GM18507 (cell line): ENCODE data around the gene ADM2.

Experiments
- DNase-seq: peaks from one replicate; pipeline ENCODE4 v3.0.0; 2011; ENCODE audit warnings: low read depth; ENCODE audit not compliant: insufficient read length; ENCODE audit errors: extremely low spot score
- FAIRE-seq: peaks from 2 replicates; lab custom pipeline; 2011; peaks lifted over from hg19 to GRCh38; lab: Jason Lieb, UNC

The ADM2 gene

DNA sequence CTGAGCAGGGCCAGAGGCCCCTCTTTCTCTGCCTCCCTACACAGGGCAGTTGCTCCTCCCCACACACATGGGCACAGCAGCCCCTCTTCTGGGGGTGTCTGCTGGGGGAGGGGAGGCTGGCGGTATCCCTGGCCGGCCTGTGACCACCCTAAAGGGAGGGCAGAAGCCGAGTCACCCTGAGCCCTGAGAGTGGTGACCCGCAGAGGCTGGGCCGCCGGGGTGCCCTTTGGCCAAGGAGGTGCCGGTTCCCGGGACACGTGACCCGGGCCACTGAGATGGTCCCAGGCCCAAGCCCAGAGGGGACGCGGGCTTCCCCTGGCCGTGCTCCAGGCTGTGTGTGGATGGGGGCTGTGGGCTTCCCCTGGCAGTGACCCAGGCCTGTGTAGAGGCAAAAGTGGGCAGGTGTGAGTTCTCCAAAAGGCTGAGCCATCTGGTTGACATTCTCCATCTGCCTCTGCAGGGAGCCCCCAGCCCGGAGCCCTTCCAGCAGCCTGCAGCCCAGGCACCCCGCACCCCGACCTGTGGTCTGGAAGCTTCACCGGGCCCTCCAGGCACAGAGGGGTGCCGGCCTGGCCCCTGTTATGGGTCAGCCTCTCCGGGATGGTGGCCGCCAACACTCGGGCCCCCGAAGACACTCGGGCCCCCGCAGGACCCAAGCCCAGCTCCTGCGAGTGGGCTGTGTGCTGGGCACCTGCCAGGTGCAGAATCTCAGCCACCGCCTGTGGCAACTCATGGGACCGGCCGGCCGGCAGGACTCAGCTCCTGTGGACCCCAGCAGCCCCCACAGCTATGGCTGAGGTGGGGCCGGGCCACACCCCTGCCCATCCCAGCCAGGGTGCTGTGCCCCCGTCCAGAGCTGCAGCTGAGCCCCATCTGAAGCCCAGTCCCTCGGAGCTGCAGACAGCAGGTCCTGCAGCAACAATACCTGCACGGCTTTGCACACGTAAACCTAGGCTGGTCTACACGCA is 1.0 kb downstream of the ADM2 start:
- no peak for DNase-seq
- FAIRE-seq = no peak

DNA sequence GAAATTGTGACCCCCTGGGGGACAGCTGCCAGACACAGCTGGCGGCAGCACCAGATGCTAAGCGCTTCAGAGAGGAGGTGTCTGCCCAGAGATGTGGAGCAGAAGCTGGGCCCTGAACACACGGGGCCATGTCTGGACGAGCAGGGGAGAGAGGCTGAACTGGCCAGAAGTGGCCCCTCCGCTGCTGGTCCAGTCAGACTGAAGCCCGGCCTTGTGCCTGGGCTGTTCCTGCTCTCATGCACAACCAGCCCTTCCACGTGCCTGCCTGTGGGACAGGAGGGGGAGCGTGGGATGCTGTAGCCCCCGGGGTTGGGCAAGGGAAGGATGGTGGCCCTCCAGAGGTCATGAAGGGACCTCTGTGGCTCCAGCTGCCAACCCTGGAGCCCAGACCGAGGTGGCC is 1.8 kb downstream of the ADM2 start:
- FAIRE-seq = no peak

GRCh38 chr22:50483556-50483955 is 2.2 kb downstream of the ADM2 start:
- no peak for DNase-seq
- no peak for FAIRE-seq

More for the DNA sequence above, 1.8 kb downstream of the ADM2 start:
- no peak for DNase-seq

DNA sequence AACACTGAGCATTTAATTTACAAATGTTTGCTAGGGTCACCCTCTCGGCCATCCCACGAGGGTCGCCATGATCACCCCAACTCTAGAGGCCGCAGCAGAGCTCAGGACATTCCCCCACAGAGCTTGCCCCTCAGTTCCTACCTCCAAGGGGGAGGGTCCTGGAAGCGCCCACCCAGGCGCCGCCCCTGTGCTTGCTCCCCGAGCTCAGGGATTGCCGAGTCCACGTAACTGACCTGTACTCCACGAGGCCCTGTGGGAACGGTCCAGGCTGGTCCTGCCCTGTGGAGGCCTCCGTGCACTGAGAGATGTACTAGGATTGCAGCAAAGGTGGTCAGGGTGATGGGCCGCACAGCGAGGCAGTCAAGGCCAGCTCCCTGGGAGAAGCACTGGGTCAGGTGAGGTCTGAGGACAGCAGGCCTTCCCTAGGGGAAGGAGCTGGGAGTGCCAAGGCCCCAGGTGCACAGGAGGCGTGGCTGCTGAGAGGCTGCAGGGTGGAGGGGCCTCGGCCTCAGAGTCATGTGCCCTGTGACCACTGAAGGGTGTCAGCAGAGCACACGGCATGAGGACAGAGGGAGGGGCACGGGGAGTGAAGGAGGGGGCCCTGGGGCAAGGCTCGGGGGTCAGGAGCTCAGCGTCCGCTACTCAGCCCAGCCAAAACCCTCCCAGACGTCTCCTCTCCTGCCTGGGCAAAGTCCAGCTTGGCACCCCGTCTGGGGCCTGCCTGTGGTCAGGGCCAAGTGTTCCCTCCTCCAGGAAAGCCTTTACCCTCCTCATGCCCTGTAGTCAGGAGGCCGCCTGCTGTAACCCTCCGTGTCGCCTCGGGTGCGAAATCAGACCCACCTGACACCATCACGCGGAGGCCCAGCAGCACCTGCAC is 2.9 kb downstream of the ADM2 start:
- DNase-seq (no peak), FAIRE-seq (no peak)

GRCh38 chr22:50485221-50486131 is 4.1 kb downstream of the ADM2 start:
- DNase-seq (no peak), FAIRE-seq (no peak)

- DNase-seq (no peak), FAIRE-seq (no peak)
Observed at GRCh38 chr22:50486561-50487289, 5.4 kb downstream of the ADM2 start, which contains the start of gene MIOX. Gene MIOX (plus strand): TSS chr22:50486859. CDS start chr22:50486898, 39 bp downstream.

DNA sequence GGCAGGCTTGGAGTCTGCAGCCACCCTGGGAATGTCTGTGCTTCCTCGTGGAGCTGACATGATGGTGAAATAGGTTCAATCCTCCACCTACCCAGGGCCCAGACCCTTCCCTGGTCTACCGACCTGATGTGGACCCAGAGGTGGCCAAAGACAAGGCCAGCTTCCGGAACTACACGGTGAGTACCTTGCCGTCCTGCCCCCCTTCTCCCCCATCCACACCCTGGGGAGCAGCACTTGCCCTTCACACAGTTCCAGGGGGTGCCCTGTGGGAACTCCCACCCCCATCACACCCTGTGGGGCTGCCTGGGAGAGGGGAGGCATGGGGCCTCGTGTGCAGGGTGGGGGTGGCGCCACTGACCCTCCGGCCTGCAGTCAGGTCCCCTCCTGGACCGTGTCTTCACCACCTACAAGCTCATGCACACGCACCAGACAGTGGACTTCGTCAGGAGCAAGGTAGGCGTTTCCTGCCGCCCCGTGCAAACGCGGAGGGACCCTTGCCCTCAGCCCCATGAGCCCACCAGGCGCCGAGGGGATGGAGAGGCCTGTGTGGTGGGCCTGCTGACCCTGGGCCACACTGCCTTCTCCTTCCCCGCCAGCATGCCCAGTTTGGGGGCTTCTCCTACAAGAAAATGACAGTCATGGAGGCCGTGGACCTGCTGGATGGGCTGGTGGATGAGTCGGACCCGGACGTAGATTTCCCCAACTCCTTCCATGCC is 6.1 kb downstream of the ADM2 start:
- FAIRE-seq = no peak
- DNase-seq = no peak

DNA sequence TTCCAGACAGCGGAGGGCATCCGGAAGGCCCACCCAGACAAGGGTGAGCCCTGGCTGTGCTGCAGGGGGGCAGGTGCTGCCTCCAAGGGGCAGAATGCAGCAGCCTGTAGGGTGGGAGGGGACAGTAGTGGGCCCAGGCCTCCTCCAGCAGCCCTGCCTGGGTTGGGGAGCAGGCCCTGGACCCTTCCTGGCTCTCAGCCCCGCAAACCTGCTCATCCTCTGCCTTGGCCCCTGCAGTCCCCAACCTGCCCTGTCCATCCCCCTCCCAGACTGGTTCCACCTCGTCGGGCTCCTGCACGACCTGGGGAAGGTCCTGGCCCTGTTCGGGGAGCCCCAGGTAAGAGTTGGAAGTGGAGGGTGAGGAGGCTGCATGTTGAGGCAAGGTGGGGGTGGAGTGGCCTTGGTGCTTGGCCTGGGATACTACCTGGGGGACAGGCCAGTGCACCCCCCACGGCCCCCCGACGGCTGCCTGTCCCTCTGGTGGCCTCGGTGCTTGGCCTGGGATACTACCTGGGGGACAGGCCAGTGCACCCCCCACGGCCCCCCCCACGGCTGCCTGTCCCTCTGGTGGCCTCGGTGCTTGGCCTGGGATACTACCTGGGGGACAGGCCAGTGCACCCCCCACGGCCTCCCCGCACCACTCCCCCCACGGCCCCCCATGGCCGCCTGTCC is 6.8 kb downstream of the ADM2 start:
- DNase-seq = no peak
- FAIRE-seq = no peak

DNA sequence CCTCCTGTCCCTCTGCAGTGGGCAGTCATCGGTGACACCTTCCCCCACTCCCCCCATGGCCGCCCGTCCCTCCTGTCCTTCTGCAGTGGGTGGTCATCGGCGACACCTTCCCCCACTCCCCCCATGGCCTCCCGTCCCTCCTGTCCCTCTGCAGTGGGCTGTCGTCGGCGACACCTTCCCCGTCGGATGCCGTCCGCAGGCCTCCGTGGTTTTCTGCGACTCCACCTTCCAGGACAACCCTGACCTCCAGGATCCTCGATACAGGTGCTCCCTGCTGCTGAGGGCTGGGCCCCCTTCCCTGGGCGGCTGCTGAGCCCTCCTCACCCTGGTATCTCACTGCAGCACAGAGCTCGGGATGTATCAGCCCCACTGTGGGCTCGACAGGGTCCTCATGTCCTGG is 7.5 kb downstream of the ADM2 start:
- DNase-seq = no peak

GRCh38 chr22:50489363-50490243 is 8.3 kb downstream of the ADM2 start:
- FAIRE-seq (no peak), DNase-seq (no peak)

More for the DNA sequence above, 7.5 kb downstream of the ADM2 start:
- FAIRE-seq = no peak

- DNase-seq = no peak
Observed at GRCh38 chr22:50490531-50491308, 9.4 kb downstream of the ADM2 start.

GRCh38 chr22:50497093-50497492 is 15.8 kb downstream of the ADM2 start:
- no peak for FAIRE-seq

More at GRCh38 chr22:50490531-50491308, 9.4 kb downstream of the ADM2 start:
- FAIRE-seq = no peak

GRCh38 chr22:50498322-50498890 is 17.1 kb downstream of the ADM2 start:
- DNase-seq (no peak), FAIRE-seq (peak; percentile 91)

More at GRCh38 chr22:50497093-50497492, 15.8 kb downstream of the ADM2 start:
- no peak for DNase-seq

- no peak for FAIRE-seq
- DNase-seq = no peak
Observed at GRCh38 chr22:50500452-50500851, 19.1 kb downstream of the ADM2 start.

GRCh38 chr22:50502096-50502495 is 20.8 kb downstream of the ADM2 start:
- FAIRE-seq = no peak
- DNase-seq = no peak
